ENCODE data around the gene PLXNA4. TPM values are rescaled to one million over a fixed set of nuclear protein-coding genes. Genes with fewer than 3 reads are reported as not detected.

Gene PLXNA4
- total and polyA plus RNA-seq, 7 experiments from 2014 or later = 0.05 to 31.6 (median 1.1) TPM

- H3K27ac Mint-ChIP-seq = peak overlapping the region in 2 of 9 donors; percentile 24 to 28
- peaks cover 11 to 61% (median 21%) of the 10 kb centered on the region in 7 donors for H3K4me1 Mint-ChIP-seq
- H3K27me3 ChIP-seq (ENCODE audit: control insufficient read depth in 2 of 2, insufficient read depth in 2 of 2, low read length in 2 of 2) = no peaks in the 10 kb centered on the region
- no peak overlapping the region for H3K27ac ChIP-seq (ENCODE audit: low read depth, low read length)
- peaks cover 3 to 9% of the 10 kb centered on the region in 2 donors for H3K4me1 ChIP-seq (ENCODE audit: control insufficient read depth in 2 of 2, insufficient read depth in 2 of 2, low read length in 2 of 2)
- H3K9me3 ChIP-seq (ENCODE audit: control insufficient read depth in 2 of 3, low read length in 3 of 3) = no peaks in the 10 kb centered on the region
- H3K27me3 Mint-ChIP-seq = peaks cover 0 to 26% (median 0%) of the 10 kb centered on the region in 5 donors
- no peak overlapping the region for H3K4me3 ChIP-seq (ENCODE audit: low read length)
- intact Hi-C loops (cut with micrococcal nuclease) = no loop called here
- peaks cover 0 to 4% (median 0%) of the 10 kb centered on the region in 11 donors for H3K9me3 Mint-ChIP-seq
- H3K36me3 ChIP-seq (ENCODE audit: control insufficient read depth in 2 of 3, insufficient read depth in 3 of 3, low read length in 3 of 3) = no peaks in the 10 kb centered on the region
- CTCF ChIA-PET = interaction anchor here (1.0 kb wide), 1 partner anchor 10 kb away, joined by 3 read pairs; no protein-coding TSS in a partner anchor
- no peak overlapping the region for H3K4me3 Mint-ChIP-seq
- DNase-seq (no peak), ATAC-seq (no peak)
- peaks cover 0 to 32% (median 0%) of the 10 kb centered on the region in 5 donors for H3K36me3 Mint-ChIP-seq
- POLR2A ChIA-PET = interaction anchor here (0.7 kb wide), 1 partner anchor 29 kb away, joined by 3 read pairs; no protein-coding TSS in a partner anchor
These were observed 109.9 kb downstream of the PLXNA4 start for GRCh38 chr7:132466367-132466766.

GRCh38 chr7:132465516-132465915 lies 110.8 kb downstream of the PLXNA4 start:
- H3K9me3 Mint-ChIP-seq = peaks cover 0 to 4% (median 0%) of the 10 kb centered on the region in 11 donors
- peaks cover 0 to 23% (median 0%) of the 10 kb centered on the region in 5 donors for H3K27me3 Mint-ChIP-seq
- Histone ChIP-seq H3K36me3 (ENCODE audit: control insufficient read depth in 2 of 3, insufficient read depth in 3 of 3, low read length in 3 of 3) (no peaks in the 10 kb centered on the region), H3K4me3 (ENCODE audit: low read length) (no peak overlapping the region), H3K4me1 (ENCODE audit: control insufficient read depth in 2 of 2, insufficient read depth in 2 of 2, low read length in 2 of 2) (peaks cover 10 to 16% of the 10 kb centered on the region in 2 donors), H3K27me3 (ENCODE audit: control insufficient read depth in 2 of 2, insufficient read depth in 2 of 2, low read length in 2 of 2) (no peaks in the 10 kb centered on the region), H3K27ac (ENCODE audit: low read depth, low read length) (no peak overlapping the region), H3K9me3 (ENCODE audit: control insufficient read depth in 2 of 3, low read length in 3 of 3) (no peaks in the 10 kb centered on the region)
- H3K27ac Mint-ChIP-seq = peak overlapping the region in 1 of 9 donors; percentile 78
- no peak for DNase-seq
- intact Hi-C loops (cut with micrococcal nuclease) = no loop called here
- ATAC-seq = no peak
- ChIA-PET CTCF (interaction anchor here (1.0 kb wide), 1 partner anchor 9 kb away, joined by 3 read pairs; no protein-coding TSS in a partner anchor), POLR2A (no interaction called here)
- H3K4me3 Mint-ChIP-seq = no peak overlapping the region
- H3K4me1 Mint-ChIP-seq = peaks cover 19 to 64% (median 28%) of the 10 kb centered on the region in 7 donors
- peaks cover 0 to 23% (median 0%) of the 10 kb centered on the region in 5 donors for H3K36me3 Mint-ChIP-seq

GRCh38 chr7:132464740-132465139 lies 111.5 kb downstream of the PLXNA4 start:
- peaks cover 0 to 4% (median 0%) of the 10 kb centered on the region in 11 donors for H3K9me3 Mint-ChIP-seq
- no peak for ATAC-seq
- H3K4me3 Mint-ChIP-seq = no peak overlapping the region
- no peaks in the 10 kb centered on the region for H3K27me3 ChIP-seq (ENCODE audit: control insufficient read depth in 2 of 2, insufficient read depth in 2 of 2, low read length in 2 of 2)
- H3K27ac ChIP-seq (ENCODE audit: low read depth, low read length) = no peak overlapping the region
- intact Hi-C loops (cut with micrococcal nuclease) = loop anchor here in 1 of 2 donors (5.0 kb wide), 1 partner anchor 93 kb away; no protein-coding TSS in a partner anchor
- ChIA-PET CTCF (no interaction called here), POLR2A (no interaction called here)
- peaks cover 20 to 65% (median 29%) of the 10 kb centered on the region in 7 donors for H3K4me1 Mint-ChIP-seq
- no peak overlapping the region for H3K4me3 ChIP-seq (ENCODE audit: low read length)
- peaks cover 0 to 21% (median 0%) of the 10 kb centered on the region in 5 donors for H3K27me3 Mint-ChIP-seq
- no peaks in the 10 kb centered on the region for H3K36me3 ChIP-seq (ENCODE audit: control insufficient read depth in 2 of 3, insufficient read depth in 3 of 3, low read length in 3 of 3)
- H3K4me1 ChIP-seq (ENCODE audit: control insufficient read depth in 2 of 2, insufficient read depth in 2 of 2, low read length in 2 of 2) = peaks cover 10 to 16% of the 10 kb centered on the region in 2 donors
- H3K27ac Mint-ChIP-seq = peak overlapping the region in 1 of 9 donors; percentile 20
- no peak for DNase-seq
- no peaks in the 10 kb centered on the region for H3K9me3 ChIP-seq (ENCODE audit: control insufficient read depth in 2 of 3, low read length in 3 of 3)
- H3K36me3 Mint-ChIP-seq = peaks cover 0 to 18% (median 0%) of the 10 kb centered on the region in 5 donors

GRCh38 chr7:132463922-132464321 lies 112.3 kb downstream of the PLXNA4 start:
- H3K4me1 Mint-ChIP-seq = peaks cover 20 to 66% (median 29%) of the 10 kb centered on the region in 7 donors
- CTCF ChIA-PET = no interaction called here
- peaks cover 0 to 18% (median 0%) of the 10 kb centered on the region in 5 donors for H3K36me3 Mint-ChIP-seq
- H3K36me3 ChIP-seq (ENCODE audit: control insufficient read depth in 2 of 3, insufficient read depth in 3 of 3, low read length in 3 of 3) = no peaks in the 10 kb centered on the region
- no peak overlapping the region for H3K27ac ChIP-seq (ENCODE audit: low read depth, low read length)
- ATAC-seq (no peak), DNase-seq (no peak)
- H3K9me3 ChIP-seq (ENCODE audit: control insufficient read depth in 2 of 3, low read length in 3 of 3) = no peaks in the 10 kb centered on the region
- intact Hi-C loops (cut with micrococcal nuclease) = loop anchor here in 1 of 2 donors (5.0 kb wide), 1 partner anchor 93 kb away; no protein-coding TSS in a partner anchor
- no peak overlapping the region for H3K4me3 Mint-ChIP-seq
- peaks cover 10 to 16% of the 10 kb centered on the region in 2 donors for H3K4me1 ChIP-seq (ENCODE audit: control insufficient read depth in 2 of 2, insufficient read depth in 2 of 2, low read length in 2 of 2)
- peak overlapping the region in 3 of 9 donors; percentile 29 to 64 (median 39) for H3K27ac Mint-ChIP-seq
- H3K9me3 Mint-ChIP-seq = peaks cover 0 to 2% (median 0%) of the 10 kb centered on the region in 11 donors
- no peaks in the 10 kb centered on the region for H3K27me3 ChIP-seq (ENCODE audit: control insufficient read depth in 2 of 2, insufficient read depth in 2 of 2, low read length in 2 of 2)
- POLR2A ChIA-PET = no interaction called here
- H3K27me3 Mint-ChIP-seq = peaks cover 0 to 18% (median 0%) of the 10 kb centered on the region in 5 donors
- H3K4me3 ChIP-seq (ENCODE audit: low read length) = no peak overlapping the region

GRCh38 chr7:132462478-132462877 lies 113.8 kb downstream of the PLXNA4 start:
- peak overlapping the region in 7 of 9 donors; percentile 32 to 96 (median 85) for H3K27ac Mint-ChIP-seq
- no peaks in the 10 kb centered on the region for H3K9me3 ChIP-seq (ENCODE audit: control insufficient read depth in 2 of 3, low read length in 3 of 3)
- H3K36me3 ChIP-seq (ENCODE audit: control insufficient read depth in 2 of 3, insufficient read depth in 3 of 3, low read length in 3 of 3) = no peaks in the 10 kb centered on the region
- ATAC-seq = no peak
- H3K9me3 Mint-ChIP-seq = peaks cover 0 to 4% (median 0%) of the 10 kb centered on the region in 11 donors
- peaks cover 0 to 23% (median 0%) of the 10 kb centered on the region in 5 donors for H3K36me3 Mint-ChIP-seq
- ChIA-PET CTCF (interaction anchor here (1.2 kb wide), 1 partner anchor 29 kb away, joined by 3 read pairs; no protein-coding TSS in a partner anchor), POLR2A (interaction anchor here (0.7 kb wide), 1 partner anchor 11 kb away, joined by 4 read pairs; no protein-coding TSS in a partner anchor)
- no peak for DNase-seq
- peaks cover 10 to 16% of the 10 kb centered on the region in 2 donors for H3K4me1 ChIP-seq (ENCODE audit: control insufficient read depth in 2 of 2, insufficient read depth in 2 of 2, low read length in 2 of 2)
- peaks cover 20 to 70% (median 33%) of the 10 kb centered on the region in 7 donors for H3K4me1 Mint-ChIP-seq
- no peaks in the 10 kb centered on the region for H3K27me3 ChIP-seq (ENCODE audit: control insufficient read depth in 2 of 2, insufficient read depth in 2 of 2, low read length in 2 of 2)
- intact Hi-C loops (cut with micrococcal nuclease) = loop anchor here in 1 of 2 donors (5.0 kb wide), 1 partner anchor 95 kb away; no protein-coding TSS in a partner anchor
- peak overlapping the region in 1 of 10 donors; percentile 68 for H3K4me3 Mint-ChIP-seq
- H3K4me3 ChIP-seq (ENCODE audit: low read length) = no peak overlapping the region
- peaks cover 0 to 20% (median 0%) of the 10 kb centered on the region in 5 donors for H3K27me3 Mint-ChIP-seq
- no peak overlapping the region for H3K27ac ChIP-seq (ENCODE audit: low read depth, low read length)

- peaks cover 0 to 15% (median 0%) of the 10 kb centered on the region in 5 donors for H3K27me3 Mint-ChIP-seq
- ATAC-seq (peak; percentile 54), DNase-seq (peak in 4 of 9 donors; percentile 6 to 38 (median 28))
- H3K4me1 Mint-ChIP-seq = peaks cover 20 to 68% (median 43%) of the 10 kb centered on the region in 7 donors
- Histone ChIP-seq H3K9me3 (ENCODE audit: control insufficient read depth in 2 of 3, low read length in 3 of 3) (no peaks in the 10 kb centered on the region), H3K4me3 (ENCODE audit: low read length) (no peak overlapping the region), H3K27me3 (ENCODE audit: control insufficient read depth in 2 of 2, insufficient read depth in 2 of 2, low read length in 2 of 2) (no peaks in the 10 kb centered on the region), H3K36me3 (ENCODE audit: control insufficient read depth in 2 of 3, insufficient read depth in 3 of 3, low read length in 3 of 3) (no peaks in the 10 kb centered on the region), H3K4me1 (ENCODE audit: control insufficient read depth in 2 of 2, insufficient read depth in 2 of 2, low read length in 2 of 2) (peaks cover 10 to 16% of the 10 kb centered on the region in 2 donors), H3K27ac (ENCODE audit: low read depth, low read length) (peak overlapping the region; percentile 30)
- H3K9me3 Mint-ChIP-seq = peaks cover 0 to 4% (median 0%) of the 10 kb centered on the region in 11 donors
- intact Hi-C loops (cut with micrococcal nuclease) = loop anchor here in 1 of 2 donors (1.0 to 5.0 kb wide), 4 partner anchors 23 to 621 kb away; partner anchors contain the start of gene CHCHD3
- H3K4me3 Mint-ChIP-seq = peak overlapping the region in 9 of 10 donors; percentile 29 to 87 (median 61)
- ChIA-PET CTCF (interaction anchor here (0.6 kb wide), 1 partner anchor 104 kb away, joined by 6 read pairs; no protein-coding TSS in a partner anchor), POLR2A (interaction anchor here (1.7 kb wide), 1 partner anchor 21 kb away, joined by 4 read pairs; no protein-coding TSS in a partner anchor)
- peaks cover 0 to 26% (median 0%) of the 10 kb centered on the region in 5 donors for H3K36me3 Mint-ChIP-seq
- H3K27ac Mint-ChIP-seq = peak overlapping the region; percentile 79 to 96 (median 85)
These were observed 115.2 kb downstream of the PLXNA4 start for GRCh38 chr7:132461032-132461592.

All from naive thymus-derived CD4-positive, alpha-beta T cell (primary cell).